Duodenal mucosa (tissue), 2 donors: ENCODE measurements around the gene MCTP1.

Source experiments
- H3K27ac ChIP-seq: one replicate; pipeline ENCODE4 v1.7.0; 2013; ENCODE audit warnings: low read depth, low read length
- H3K27me3 ChIP-seq, 2 donors: one replicate each; pipeline ENCODE4 v1.7.0; 2013; ENCODE audit warnings: low read length in 2 of 2, control low read depth in 1 of 2; ENCODE audit not compliant: insufficient read depth in 2 of 2, control insufficient read depth in 1 of 2
- H3K36me3 ChIP-seq, 2 donors: one replicate each; pipeline ENCODE4 v1.7.0; 2013; ENCODE audit warnings: low read length in 2 of 2, control low read depth in 1 of 2; ENCODE audit not compliant: insufficient read depth in 2 of 2, control insufficient read depth in 1 of 2
- H3K4me1 ChIP-seq, 2 donors: one replicate each; pipeline ENCODE4 v1.7.0; 2013; ENCODE audit warnings: low read length in 2 of 2, control low read depth in 1 of 2; ENCODE audit not compliant: insufficient read depth in 2 of 2, control insufficient read depth in 1 of 2
- H3K4me3 ChIP-seq, 2 donors: one replicate each; pipeline ENCODE4 v1.7.0; 2013; ENCODE audit warnings: low read length in 2 of 2, low read depth in 1 of 2
- H3K9ac ChIP-seq, 2 donors: one replicate each; pipeline ENCODE4 v1.7.0; 2013; ENCODE audit warnings: low read length in 2 of 2, low read depth in 1 of 2
- H3K9me3 ChIP-seq, 2 donors: one replicate each; pipeline ENCODE4 v1.7.0; 2013; ENCODE audit warnings: low read length in 2 of 2, control low read depth in 1 of 2; ENCODE audit not compliant: control insufficient read depth in 1 of 2

MCTP1 gene

DNA sequence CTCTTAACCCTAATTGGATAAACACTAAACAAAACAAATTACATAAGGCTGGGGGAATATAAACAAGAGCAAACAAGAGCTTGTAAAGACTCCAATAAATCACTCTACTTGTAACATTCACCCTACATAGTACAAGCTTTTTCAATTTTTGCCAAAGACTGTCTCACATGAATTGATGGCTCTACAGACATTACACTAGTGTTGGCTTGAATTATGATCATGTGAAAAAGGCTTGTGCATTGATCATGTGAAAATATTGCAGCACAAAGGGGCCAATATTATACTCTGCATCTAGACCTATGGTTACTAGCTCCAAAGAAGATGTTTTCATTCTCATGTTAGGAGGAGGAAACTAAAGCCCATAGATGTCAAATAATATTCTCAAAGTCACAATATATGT lies 212.6 kb downstream of the MCTP1 start:
- H3K9me3 ChIP-seq: no peaks in the 10 kb centered on the region
- no peaks in the 10 kb centered on the region for H3K27me3 ChIP-seq
- H3K9ac ChIP-seq: no peak overlapping the region
- H3K27ac ChIP-seq: no peak overlapping the region
- H3K4me3 ChIP-seq: no peak overlapping the region
- H3K36me3 ChIP-seq: no peaks in the 10 kb centered on the region
- H3K4me1 ChIP-seq: peaks cover 0 to 5% of the 10 kb centered on the region in 2 donors

DNA sequence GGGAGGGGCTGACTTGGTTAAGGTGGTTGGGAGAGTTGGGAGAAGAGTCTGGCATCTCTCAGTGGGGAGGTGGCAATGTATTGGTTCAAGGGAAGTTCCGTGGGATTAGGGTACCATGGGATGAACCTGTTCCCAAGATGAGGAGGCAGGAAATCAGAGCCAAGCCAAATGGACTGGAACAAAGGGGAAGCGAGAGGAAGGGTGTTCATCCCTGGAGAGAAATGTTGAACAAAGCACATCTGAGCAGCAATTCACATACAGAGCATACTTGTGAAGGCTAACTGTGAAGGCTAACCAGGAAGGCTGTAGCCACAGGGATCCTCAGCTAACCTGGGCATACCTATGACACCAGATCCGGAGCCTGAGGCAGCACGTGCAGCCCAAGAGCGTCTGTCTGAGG lies 214.0 kb downstream of the MCTP1 start:
- H3K4me3 ChIP-seq: no peak overlapping the region
- H3K27me3 ChIP-seq: no peaks in the 10 kb centered on the region
- H3K9me3 ChIP-seq: no peaks in the 10 kb centered on the region
- H3K4me1 ChIP-seq: peaks cover 0 to 5% of the 10 kb centered on the region in 2 donors
- H3K36me3 ChIP-seq: no peaks in the 10 kb centered on the region
- no peak overlapping the region for H3K9ac ChIP-seq
- no peak overlapping the region for H3K27ac ChIP-seq

DNA sequence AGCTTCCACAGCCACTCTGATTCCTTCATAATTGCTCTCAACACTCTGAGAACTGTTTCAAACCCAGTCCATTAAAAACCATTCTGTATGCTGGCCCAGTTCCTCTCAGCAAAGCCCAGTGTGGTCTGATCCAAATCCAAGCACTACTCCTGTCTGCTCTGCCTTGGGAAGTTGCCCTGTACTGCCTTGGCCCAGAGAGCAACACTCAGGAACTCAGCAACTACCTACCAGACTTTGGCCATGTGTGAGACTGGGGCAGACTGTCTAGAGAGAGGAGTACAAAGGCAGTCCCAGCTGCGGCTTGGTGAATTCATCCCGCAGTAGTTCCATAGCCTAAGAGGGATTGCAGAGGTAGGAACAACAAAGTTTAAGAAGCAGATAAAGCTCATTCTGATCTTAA lies 214.4 kb downstream of the MCTP1 start:
- Histone ChIP-seq H3K9ac (no peak overlapping the region), H3K9me3 (no peaks in the 10 kb centered on the region), H3K36me3 (no peaks in the 10 kb centered on the region), H3K27me3 (no peaks in the 10 kb centered on the region), H3K4me1 (peaks cover 0 to 5% of the 10 kb centered on the region in 2 donors), H3K27ac (no peak overlapping the region), H3K4me3 (no peak overlapping the region)

DNA sequence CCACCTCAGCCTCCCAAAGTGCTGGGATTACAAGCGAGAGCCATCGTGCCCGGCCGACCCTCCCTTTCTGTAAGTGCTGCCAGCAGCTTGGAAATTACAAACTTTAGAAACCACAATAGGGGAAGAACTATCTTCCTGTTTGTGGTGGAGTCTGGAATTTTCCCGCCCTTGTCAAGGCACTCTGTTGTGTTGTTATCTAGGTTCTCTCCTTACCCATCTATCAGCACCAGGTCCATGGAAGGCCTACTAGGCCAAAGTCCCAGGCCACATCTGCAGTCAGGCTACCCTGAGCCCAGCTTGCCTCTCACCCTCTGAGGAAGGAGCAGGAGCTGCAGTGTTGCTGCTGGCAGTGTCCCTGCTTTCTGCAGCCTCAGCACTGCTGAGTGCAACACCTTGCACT lies 214.9 kb downstream of the MCTP1 start:
- H3K27me3 ChIP-seq: no peaks in the 10 kb centered on the region

DNA sequence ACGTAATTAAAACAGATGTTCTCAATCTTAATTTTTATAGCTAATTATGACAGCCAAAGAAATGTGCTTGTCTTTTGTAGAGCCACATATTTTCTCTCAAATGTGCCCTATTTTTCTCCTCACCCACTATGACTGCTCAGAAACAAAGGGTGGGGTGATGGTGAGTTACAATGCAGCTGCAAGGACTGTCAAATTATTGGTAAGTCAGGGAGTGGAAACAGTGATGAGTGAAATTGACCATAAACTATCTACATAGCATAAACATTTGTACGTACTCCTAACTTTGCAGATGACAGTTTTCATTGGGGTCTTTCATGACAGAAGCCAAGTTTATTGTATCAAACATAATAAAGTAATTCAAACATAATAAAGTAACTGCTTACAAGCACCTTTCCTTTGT lies 215.9 kb downstream of the MCTP1 start:
- H3K4me3 ChIP-seq: no peak overlapping the region
- no peaks in the 10 kb centered on the region for H3K9me3 ChIP-seq
- H3K9ac ChIP-seq: no peak overlapping the region
- H3K27ac ChIP-seq: no peak overlapping the region
- H3K36me3 ChIP-seq: no peaks in the 10 kb centered on the region
- peaks cover 0 to 5% of the 10 kb centered on the region in 2 donors for H3K4me1 ChIP-seq
- H3K27me3 ChIP-seq: no peaks in the 10 kb centered on the region

More for the DNA sequence above, 214.9 kb downstream of the MCTP1 start:
- no peak overlapping the region for H3K4me3 ChIP-seq
- no peaks in the 10 kb centered on the region for H3K36me3 ChIP-seq
- no peaks in the 10 kb centered on the region for H3K9me3 ChIP-seq
- H3K9ac ChIP-seq: no peak overlapping the region
- peaks cover 0 to 5% of the 10 kb centered on the region in 2 donors for H3K4me1 ChIP-seq
- H3K27ac ChIP-seq: no peak overlapping the region

DNA sequence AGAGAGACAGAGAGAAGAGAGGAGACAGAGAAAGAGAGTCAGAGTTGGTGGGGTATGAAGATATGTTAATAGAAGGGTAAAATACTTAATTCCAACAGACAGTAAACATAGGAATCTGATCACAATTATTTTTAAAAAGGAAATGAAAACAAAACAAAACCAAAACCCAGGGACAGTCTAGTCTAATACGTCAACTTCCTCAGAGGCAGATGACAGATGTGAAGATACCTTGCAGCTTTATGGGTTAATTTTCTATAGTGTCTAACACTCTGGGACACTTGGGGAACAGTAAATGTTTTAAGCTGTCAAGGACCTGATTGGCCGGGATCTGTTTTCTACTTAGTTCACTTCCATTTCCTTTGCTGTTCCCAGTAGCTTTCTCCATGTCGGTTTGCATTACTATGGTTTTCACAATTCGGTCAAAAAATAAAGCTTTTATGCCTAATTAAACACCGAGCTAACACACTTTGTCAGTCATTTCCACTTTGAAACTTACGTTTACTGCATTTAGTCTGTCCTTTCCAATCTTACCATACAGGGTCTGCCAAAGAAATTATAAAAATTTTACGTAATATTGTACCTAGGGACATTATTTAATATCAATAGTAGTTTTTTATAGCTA lies 216.5 kb downstream of the MCTP1 start:
- Histone ChIP-seq H3K36me3 (no peaks in the 10 kb centered on the region), H3K4me1 (peaks cover 0 to 5% of the 10 kb centered on the region in 2 donors), H3K27ac (no peak overlapping the region), H3K9me3 (no peaks in the 10 kb centered on the region), H3K4me3 (no peak overlapping the region), H3K9ac (no peak overlapping the region), H3K27me3 (no peaks in the 10 kb centered on the region)

DNA sequence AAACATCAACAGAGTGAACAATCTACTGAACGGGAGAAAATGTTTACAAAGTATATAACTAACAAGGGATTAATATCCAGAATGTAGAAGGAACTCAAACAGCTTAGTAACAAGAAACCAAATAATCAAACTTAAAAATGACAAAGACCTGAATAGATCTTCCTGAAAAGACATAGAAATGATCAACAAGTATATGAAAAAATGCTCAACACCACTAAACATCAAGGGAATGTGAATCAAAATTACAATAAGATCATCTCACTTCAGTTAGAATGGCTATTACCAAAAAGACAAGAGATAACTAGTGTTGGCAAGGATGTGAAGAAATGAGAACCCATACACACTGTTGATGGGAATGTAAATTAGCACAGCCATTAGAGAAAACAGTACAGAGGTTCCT lies 218.8 kb downstream of the MCTP1 start:
- H3K27me3 ChIP-seq: no peaks in the 10 kb centered on the region
- H3K9me3 ChIP-seq: no peaks in the 10 kb centered on the region
- no peaks in the 10 kb centered on the region for H3K36me3 ChIP-seq
- no peak overlapping the region for H3K27ac ChIP-seq
- peaks cover 0 to 5% of the 10 kb centered on the region in 2 donors for H3K4me1 ChIP-seq
- H3K4me3 ChIP-seq: no peak overlapping the region
- H3K9ac ChIP-seq: no peak overlapping the region

DNA sequence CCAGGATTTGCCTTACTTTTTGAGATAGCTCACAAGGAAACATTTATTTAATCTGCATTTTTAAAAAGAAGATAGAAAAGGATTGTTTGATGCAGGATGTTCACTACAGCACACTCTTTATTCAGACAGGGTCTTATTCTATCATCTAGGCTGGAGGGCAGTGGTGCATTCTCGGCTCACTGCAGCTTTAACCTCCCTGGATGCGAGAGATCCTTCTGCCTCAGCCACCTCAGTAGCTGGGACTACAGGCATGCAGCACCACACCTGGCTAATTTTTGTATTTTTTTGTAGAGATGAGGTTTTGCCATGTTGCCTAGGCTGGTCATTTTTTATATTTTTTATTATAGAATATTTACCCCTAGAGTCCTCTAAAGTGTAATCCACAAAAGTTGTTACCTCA lies 221.4 kb downstream of the MCTP1 start:
- no peaks in the 10 kb centered on the region for H3K9me3 ChIP-seq
- no peak overlapping the region for H3K9ac ChIP-seq
- no peaks in the 10 kb centered on the region for H3K4me1 ChIP-seq
- no peak overlapping the region for H3K4me3 ChIP-seq
- H3K27ac ChIP-seq: no peak overlapping the region
- no peaks in the 10 kb centered on the region for H3K36me3 ChIP-seq
- H3K27me3 ChIP-seq: no peaks in the 10 kb centered on the region

DNA sequence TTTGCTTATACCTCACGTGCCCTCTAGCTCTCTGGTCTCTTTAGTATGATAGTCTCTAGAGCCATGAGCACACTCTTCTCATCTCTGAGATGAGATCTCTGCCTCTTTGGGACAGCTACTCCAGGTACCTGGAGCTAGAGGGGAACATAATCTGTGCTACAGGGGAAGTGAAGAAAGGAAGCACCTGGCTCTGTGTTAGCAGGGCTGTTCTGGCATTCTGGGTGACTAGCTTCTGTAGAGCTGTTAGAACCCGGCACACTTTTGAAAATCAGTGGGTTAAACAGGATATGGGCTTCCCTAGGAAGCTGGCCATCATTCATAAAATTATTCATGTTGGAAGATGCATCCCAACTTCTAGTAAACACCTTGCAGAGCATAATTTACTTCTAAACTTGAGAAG lies 224.8 kb downstream of the MCTP1 start:
- H3K27me3 ChIP-seq: no peaks in the 10 kb centered on the region
- no peaks in the 10 kb centered on the region for H3K9me3 ChIP-seq
- no peak overlapping the region for H3K27ac ChIP-seq
- no peak overlapping the region for H3K9ac ChIP-seq
- no peaks in the 10 kb centered on the region for H3K36me3 ChIP-seq
- H3K4me1 ChIP-seq: no peaks in the 10 kb centered on the region
- H3K4me3 ChIP-seq: no peak overlapping the region

DNA sequence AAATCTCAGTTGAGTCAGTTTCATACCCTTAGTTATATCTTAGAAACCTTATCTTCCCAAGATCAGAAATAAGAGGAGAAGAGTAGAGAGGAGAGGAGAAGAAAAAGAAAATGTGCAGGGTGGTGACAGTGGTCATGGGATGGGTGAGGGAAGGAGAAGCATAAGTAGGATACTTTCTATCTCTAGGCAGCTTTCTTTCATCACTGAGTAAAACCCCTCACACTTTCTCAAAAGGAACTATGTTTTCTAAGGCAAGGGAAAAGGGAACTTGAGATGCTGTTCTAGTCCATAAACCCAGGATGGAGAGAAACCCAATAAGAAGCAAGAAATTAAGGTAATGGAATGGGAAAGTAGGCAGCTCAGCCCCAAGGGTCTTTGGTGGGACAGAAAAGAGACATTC lies 225.3 kb downstream of the MCTP1 start:
- H3K9me3 ChIP-seq: no peaks in the 10 kb centered on the region
- H3K9ac ChIP-seq: no peak overlapping the region
- no peaks in the 10 kb centered on the region for H3K36me3 ChIP-seq
- H3K4me3 ChIP-seq: no peak overlapping the region
- no peaks in the 10 kb centered on the region for H3K4me1 ChIP-seq
- H3K27ac ChIP-seq: no peak overlapping the region
- no peaks in the 10 kb centered on the region for H3K27me3 ChIP-seq

DNA sequence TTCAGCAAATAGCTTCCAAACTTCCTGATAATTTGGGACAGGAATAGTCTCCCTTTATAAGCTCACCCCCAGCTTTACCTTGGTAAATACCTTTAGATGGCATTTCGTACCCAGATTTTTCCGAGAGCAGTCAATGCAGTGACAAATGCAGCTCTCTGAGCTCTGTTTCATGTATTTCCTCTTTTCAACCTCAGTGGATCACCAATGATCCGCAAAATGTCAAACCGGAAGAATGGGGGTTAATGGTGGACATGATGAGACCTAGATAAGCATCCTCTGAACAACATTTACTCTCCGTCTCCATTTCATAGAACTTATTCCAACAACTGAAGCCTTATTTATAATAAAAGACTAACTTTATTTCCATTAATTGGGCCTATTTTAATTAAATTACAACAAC lies 227.3 kb downstream of the MCTP1 start:
- H3K27me3 ChIP-seq: no peaks in the 10 kb centered on the region
- no peak overlapping the region for H3K9ac ChIP-seq
- no peaks in the 10 kb centered on the region for H3K4me1 ChIP-seq
- H3K36me3 ChIP-seq: no peaks in the 10 kb centered on the region
- no peak overlapping the region for H3K27ac ChIP-seq
- H3K4me3 ChIP-seq: no peak overlapping the region
- H3K9me3 ChIP-seq: no peaks in the 10 kb centered on the region
